GM19452 (cell line): ENCODE data around the gene ILDR2.
"Not testable (repeated sequence)": the region's sequence is repeated elsewhere in the genome, so short reads cannot be mapped to it uniquely, and the experiment has no call there.

Experiments used
- ATAC-seq: cut with Tn5 transposase; IDR thresholded peaks from one replicate; pipeline ENCODE4 v1.9.1; 2021; ENCODE audit not compliant: unreplicated experiment

Gene ILDR2

GRCh38 chr1:166889776-166890175 lies 85.6 kb downstream of the ILDR2 start:
- no peak for ATAC-seq

- no peak for ATAC-seq
Measured at GRCh38 chr1:166888373-166889111, 86.8 kb downstream of the ILDR2 start.

- ATAC-seq, result no peak
Measured at GRCh38 chr1:166884971-166885370, 90.4 kb downstream of the ILDR2 start.

- peak; percentile 52 for ATAC-seq
Measured at GRCh38 chr1:166884040-166884642, 91.2 kb downstream of the ILDR2 start.

- no peak for ATAC-seq
Measured at GRCh38 chr1:166882893-166883292, 92.4 kb downstream of the ILDR2 start.

GRCh38 chr1:166878173-166878917 lies 97.0 kb downstream of the ILDR2 start:
- ATAC-seq, result not testable (repeated sequence)

GRCh38 chr1:166876540-166876838 lies 98.9 kb downstream of the ILDR2 start:
- ATAC-seq, result peak; percentile 0

- peak; percentile 85 for ATAC-seq
Measured at GRCh38 chr1:166875734-166876539, 99.4 kb downstream of the ILDR2 start, which contains the start of gene TADA1. TADA1 (minus strand) TSS chr1:166876264; CDS start chr1:166876233, 31 bp downstream.

GRCh38 chr1:166875302-166875733 lies 100.0 kb downstream of the ILDR2 start:
- ATAC-seq, result no peak

GRCh38 chr1:166874464-166874863 lies 100.9 kb downstream of the ILDR2 start:
- ATAC-seq, result no peak

GRCh38 chr1:166870584-166870983 lies 104.8 kb downstream of the ILDR2 start:
- no peak for ATAC-seq

GRCh38 chr1:166869318-166870099 lies 105.8 kb downstream of the ILDR2 start:
- peak; percentile 47 for ATAC-seq

GRCh38 chr1:166868639-166869038 lies 106.7 kb downstream of the ILDR2 start:
- ATAC-seq, result no peak

GRCh38 chr1:166865926-166866325 lies 109.4 kb downstream of the ILDR2 start:
- ATAC-seq, result no peak

- ATAC-seq, result no peak
Measured at GRCh38 chr1:166859597-166859996, 115.7 kb downstream of the ILDR2 start.

GRCh38 chr1:166858726-166859419 lies 116.5 kb downstream of the ILDR2 start:
- no peak for ATAC-seq
